IPS-NIHi7 (cell line): ENCODE measurements around the gene WBP2.

Source experiments
- DNase-seq: peaks from one replicate; pipeline ENCODE4 v3.0.0; 2012; ENCODE audit warnings: mixed read lengths; ENCODE audit errors: extremely low spot score

Gene WBP2

GRCh38 chr17:75855310-75856061 is at the start of gene WBP2:
Gene WBP2 (minus strand): TSS chr17:75855335. CDS start chr17:75855297, 38 bp downstream.
- DNase-seq, result peak; percentile 97

GRCh38 chr17:75902406-75902805 is 47.3 kb upstream of the WBP2 start:
- no peak for DNase-seq

- no peak for DNase-seq
Measured at GRCh38 chr17:75901727-75902126, 46.6 kb upstream of the WBP2 start.

GRCh38 chr17:75900691-75901533 is 45.8 kb upstream of the WBP2 start:
- DNase-seq, result no peak

GRCh38 chr17:75899767-75900468 is 44.8 kb upstream of the WBP2 start:
- DNase-seq, result no peak

- no peak for DNase-seq
Measured at GRCh38 chr17:75899353-75899752, 44.2 kb upstream of the WBP2 start.

- DNase-seq, result no peak
Measured at GRCh38 chr17:75898791-75899190, 43.7 kb upstream of the WBP2 start.

- DNase-seq, result no peak
Measured at GRCh38 chr17:75898065-75898464, 42.9 kb upstream of the WBP2 start.

- peak; percentile 47 for DNase-seq
Measured at GRCh38 chr17:75897160-75898019, 42.3 kb upstream of the WBP2 start.

- DNase-seq, result peak; percentile 92
Measured at GRCh38 chr17:75896415-75897159, 41.5 kb upstream of the WBP2 start, which contains the start of gene TRIM65. Gene TRIM65 (minus strand): TSS chr17:75896951. CDS start chr17:75896937, 14 bp downstream.

GRCh38 chr17:75895370-75896155 is 40.4 kb upstream of the WBP2 start:
- DNase-seq, result peak; percentile 64

GRCh38 chr17:75894049-75894733 is 39.1 kb upstream of the WBP2 start:
- no peak for DNase-seq

- DNase-seq, result no peak
Measured at GRCh38 chr17:75893305-75894048, 38.3 kb upstream of the WBP2 start.

GRCh38 chr17:75892556-75893224 is 37.6 kb upstream of the WBP2 start:
- DNase-seq, result no peak

GRCh38 chr17:75891605-75892555 is 36.7 kb upstream of the WBP2 start:
- DNase-seq, result no peak

- no peak for DNase-seq
Measured at GRCh38 chr17:75891022-75891604, 36.0 kb upstream of the WBP2 start.
